HCT116 (cell line): ENCODE data around the gene ELF2. TPM values are rescaled to one million over a fixed set of nuclear protein-coding genes. Genes with fewer than 3 reads are reported as not detected.

ENCODE experiments used
- ATF3 ChIP-seq: IDR thresholded peaks from 2 replicates; pipeline ENCODE4 v1.6.1; 2012
- CEBPB ChIP-seq: IDR thresholded peaks from 2 replicates; pipeline ENCODE4 v1.6.1; 2012; ENCODE audit warnings: low read depth
- CTCF ChIP-seq, 3 experiments: fragments of 200-600 bp in 1 of 3; sonication (generic) in 1 of 3; IDR thresholded peaks in 2 of 3; conservative IDR thresholded peaks in 1 of 3; 2 replicates each; pipeline ENCODE4 v1.5.1; 2012 to 2017; ENCODE audit warnings: low read depth in 2 of 3, low read length in 2 of 3, antibody characterized with exemption in 1 of 3, borderline replicate concordance in 1 of 3, control low read depth in 1 of 3, mild to moderate bottlenecking in 1 of 3, mixed read lengths in 1 of 3, mixed run types in 1 of 3, moderate library complexity in 1 of 3; ENCODE audit not compliant: insufficient read depth in 1 of 3
- EZH2 ChIP-seq: fragments of 200-600 bp; sonication (generic); IDR thresholded peaks from 2 replicates; pipeline ENCODE4 v1.6.1; 2017; ENCODE audit warnings: antibody characterized with exemption, mixed run types
- EZH2phosphoT487 ChIP-seq: fragments of 200-600 bp; IDR thresholded peaks from 2 replicates; pipeline ENCODE4 v1.6.1; 2018; ENCODE audit warnings: antibody characterized with exemption, borderline replicate concordance
- FOSL1 ChIP-seq: IDR thresholded peaks from 2 replicates; pipeline ENCODE4 v1.6.1; 2012; ENCODE audit warnings: low read depth
- JUND ChIP-seq: IDR thresholded peaks from 2 replicates; pipeline ENCODE4 v1.6.1; 2012
- POLR2A ChIP-seq: IDR thresholded peaks from 2 replicates; pipeline ENCODE4 v1.7.0; 2011; ENCODE audit warnings: borderline replicate concordance; ENCODE audit not compliant: insufficient read depth, insufficient read length; ENCODE audit errors: extremely low read depth
- POLR2AphosphoS5 ChIP-seq: IDR thresholded peaks from 2 replicates; pipeline ENCODE4 v1.6.1; 2011; ENCODE audit warnings: mild to moderate bottlenecking, low read depth, low read length, moderate library complexity
- RAD21 ChIP-seq: IDR thresholded peaks from 2 replicates; pipeline ENCODE4 v1.6.1; 2012; ENCODE audit warnings: low read depth, mild to moderate bottlenecking
- REST ChIP-seq: IDR thresholded peaks from 2 replicates; pipeline ENCODE4 v1.6.1; 2012; ENCODE audit warnings: low read depth
- SP1 ChIP-seq: IDR thresholded peaks from 2 replicates; pipeline ENCODE4 v1.6.1; 2012; ENCODE audit warnings: low read depth
- TCF7L2 ChIP-seq: IDR thresholded peaks from 2 replicates; pipeline ENCODE4 v1.7.0; 2011; ENCODE audit warnings: borderline replicate concordance, inconsistent platforms; ENCODE audit not compliant: insufficient read depth, insufficient read length; ENCODE audit errors: extremely low read depth
- YY1 ChIP-seq: IDR thresholded peaks from 2 replicates; pipeline ENCODE4 v1.6.1; 2011; ENCODE audit warnings: low read length, low read depth, moderate library complexity, mild to moderate bottlenecking; ENCODE audit not compliant: insufficient replicate concordance; ENCODE audit errors: extremely low read depth
- ZFX ChIP-seq: fragments of 450-650 bp; IDR thresholded peaks from 2 replicates; pipeline ENCODE4 v1.6.1; 2017
- total RNA-seq: library from RNA; stranded (reverse); gene quantifications from one replicate; pipeline ENCODE4 v1.2.1, GENCODE V29; 2021; ENCODE audit not compliant: unreplicated experiment

The ELF2 gene
- total RNA-seq, 1 experiment from 2014 or later = 28.2 TPM

- TF ChIP-seq REST = no peak
- TF ChIP-seq ATF3 = no peak
- TF ChIP-seq JUND = 0 out of 2 replicates have a peak, but pooled peaks have one; percentile 22
- no peak for TF ChIP-seq EZH2
- peak; percentile 34 for TF ChIP-seq TCF7L2
- no peak for TF ChIP-seq CEBPB
- TF ChIP-seq CTCF (IDR thresholded peaks at IDR 0.05 in 2 of 3, conservative IDR thresholded peaks at IDR 0.05 in 1 of 3; ENCODE audit: borderline replicate concordance in 1 of 3, insufficient read depth in 1 of 3, low read depth in 2 of 3, low read length in 2 of 3) = no peak; a peak in 2 of 6 replicates
- TF ChIP-seq YY1 = peak; percentile 77
- no peak for TF ChIP-seq FOSL1
- peak; percentile 70 for TF ChIP-seq POLR2AphosphoS5
- no peak for TF ChIP-seq SP1
- TF ChIP-seq POLR2A = no peak
- no peak for TF ChIP-seq EZH2phosphoT487
- TF ChIP-seq RAD21 = no peak
- no peak for TF ChIP-seq ZFX
Measured at GRCh38 chr4:139083956-139084803, 92.8 kb downstream of the ELF2 start (continued).
